Activated naive CD8-positive, alpha-beta T cell treated with anti-CD3 and anti-CD28 coated beads for 36 hours (primary cell): Measurements from ENCODE around the gene ACSS2. TPM values are rescaled to one million over a fixed set of nuclear protein-coding genes. Genes with fewer than 3 reads are reported as not detected.
"Not testable (repeated sequence)": the region's sequence is repeated elsewhere in the genome, so short reads cannot be mapped to it uniquely, and the experiment has no call there.

ENCODE experiments used
- DNase-seq: peaks from one replicate; pipeline ENCODE4 v3.0.0; 2021
- H3K27ac Mint-ChIP-seq: one replicate; pipeline ENCODE4 v1.8.0; 2022; ENCODE audit warnings: mild to moderate bottlenecking, moderate library complexity, mixed read lengths
- H3K27me3 Mint-ChIP-seq: one replicate; pipeline ENCODE4 v1.8.0; 2022; ENCODE audit warnings: mild to moderate bottlenecking, mixed read lengths
- H3K36me3 Mint-ChIP-seq: one replicate; pipeline ENCODE4 v1.8.0; 2021; ENCODE audit warnings: mild to moderate bottlenecking, mixed read lengths
- H3K4me1 Mint-ChIP-seq: one replicate; pipeline ENCODE4 v1.8.0; 2021; ENCODE audit warnings: mixed read lengths
- H3K4me3 Mint-ChIP-seq: one replicate; pipeline ENCODE4 v1.8.0; 2022; ENCODE audit warnings: mild to moderate bottlenecking, moderate library complexity, mixed read lengths
- H3K9me3 Mint-ChIP-seq: one replicate; pipeline ENCODE4 v1.8.0; 2022; ENCODE audit warnings: mixed read lengths
- total RNA-seq, 2 experiments: library from RNA; stranded (reverse); gene quantifications; one replicate each; pipeline ENCODE4 v1.2.3, GENCODE V29; 2021

Gene ACSS2
- total RNA-seq, 2 experiments from 2014 or later, result 8.7 to 11.0 TPM

DNA sequence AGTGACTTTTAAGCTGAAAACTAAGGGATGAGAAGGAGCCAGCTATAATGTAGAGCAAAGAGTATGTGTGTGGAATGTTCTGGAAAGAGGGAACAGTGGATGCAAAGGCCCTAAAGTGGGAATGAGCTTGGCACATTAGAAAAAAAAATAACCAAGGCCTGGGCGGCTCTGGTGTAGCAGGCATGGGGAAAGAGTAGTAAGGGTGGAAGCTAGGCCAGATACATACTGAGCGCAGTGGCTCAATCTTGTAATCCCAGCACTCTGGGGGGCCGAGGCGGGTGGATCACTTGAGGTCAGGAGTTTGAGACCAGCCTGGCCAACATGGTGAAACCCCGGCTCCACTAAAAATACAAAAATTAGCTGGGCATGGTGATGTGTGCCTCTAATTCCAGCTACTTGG is 12.2 kb upstream of the ACSS2 start:
- no peak overlapping the region for H3K4me3 Mint-ChIP-seq
- no peaks in the 10 kb centered on the region for H3K36me3 Mint-ChIP-seq
- H3K4me1 Mint-ChIP-seq, result no peaks in the 10 kb centered on the region
- no peaks in the 10 kb centered on the region for H3K27me3 Mint-ChIP-seq
- no peak overlapping the region for H3K27ac Mint-ChIP-seq
- DNase-seq, result no peak
- H3K9me3 Mint-ChIP-seq, result no peaks in the 10 kb centered on the region

- Mint-ChIP-seq H3K36me3 (peaks cover 3% of the 10 kb centered on the region), H3K27me3 (no peaks in the 10 kb centered on the region), H3K9me3 (no peaks in the 10 kb centered on the region), H3K27ac (no peak overlapping the region), H3K4me1 (peaks cover 48% of the 10 kb centered on the region), H3K4me3 (peak overlapping the region; percentile 76)
- DNase-seq, result no peak
These were observed 5.0 kb upstream of the ACSS2 start for GRCh38 chr20:34871320-34871926.

GRCh38 chr20:34871966-34872621 is 4.3 kb upstream of the ACSS2 start:
- Mint-ChIP-seq H3K4me1 (peaks cover 50% of the 10 kb centered on the region), H3K27ac (peak overlapping the region; percentile 32), H3K9me3 (no peaks in the 10 kb centered on the region), H3K27me3 (no peaks in the 10 kb centered on the region), H3K4me3 (peak overlapping the region; percentile 76), H3K36me3 (peaks cover 5% of the 10 kb centered on the region)
- no peak for DNase-seq

DNA sequence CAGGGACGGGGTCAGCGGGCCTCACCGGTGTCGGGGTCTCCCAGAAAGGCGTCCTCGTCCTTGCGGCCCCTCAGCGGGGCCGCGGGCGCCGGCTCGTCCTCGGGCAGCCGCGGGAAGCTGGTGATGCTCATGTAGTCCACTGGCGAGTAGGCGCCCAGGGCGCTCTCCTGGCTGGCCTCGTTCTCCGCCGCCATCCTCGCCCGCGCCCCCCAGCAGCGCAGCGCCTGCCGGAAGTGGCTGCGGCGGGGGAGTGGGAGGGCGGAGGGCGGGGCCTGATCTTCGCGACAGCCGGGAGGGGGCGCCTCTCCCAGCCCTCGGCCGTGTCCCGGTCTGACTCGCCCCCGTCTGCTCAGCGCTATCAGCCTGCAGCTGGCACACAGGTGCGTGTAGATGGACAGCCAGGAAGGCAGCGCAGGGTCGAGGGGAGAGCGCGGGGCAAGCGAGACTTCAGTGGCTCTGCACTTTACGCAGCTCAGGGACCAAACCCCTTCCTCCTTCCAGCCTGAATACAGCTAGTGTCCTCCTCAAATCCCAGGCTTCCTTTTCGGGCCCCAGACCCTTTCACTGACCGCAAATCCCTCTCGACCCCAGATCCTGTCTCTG is 3.7 kb upstream of the ACSS2 start, which contains the start of gene GGT7:
TSS of gene GGT7 (minus strand) at position 235 of the 603 bp plus-strand sequence. CDS start at position 194, 41 bp downstream.
- no peaks in the 10 kb centered on the region for H3K9me3 Mint-ChIP-seq
- peak; percentile 91 for DNase-seq
- peaks cover 52% of the 10 kb centered on the region for H3K4me1 Mint-ChIP-seq
- H3K4me3 Mint-ChIP-seq, result peak within 1 kb of the TSS; percentile 76
- H3K27ac Mint-ChIP-seq, result peak within 1 kb of the TSS; percentile 52
- H3K27me3 Mint-ChIP-seq, result no peaks in the 10 kb centered on the region
- peaks cover 5% of the 10 kb centered on the region for H3K36me3 Mint-ChIP-seq

DNA sequence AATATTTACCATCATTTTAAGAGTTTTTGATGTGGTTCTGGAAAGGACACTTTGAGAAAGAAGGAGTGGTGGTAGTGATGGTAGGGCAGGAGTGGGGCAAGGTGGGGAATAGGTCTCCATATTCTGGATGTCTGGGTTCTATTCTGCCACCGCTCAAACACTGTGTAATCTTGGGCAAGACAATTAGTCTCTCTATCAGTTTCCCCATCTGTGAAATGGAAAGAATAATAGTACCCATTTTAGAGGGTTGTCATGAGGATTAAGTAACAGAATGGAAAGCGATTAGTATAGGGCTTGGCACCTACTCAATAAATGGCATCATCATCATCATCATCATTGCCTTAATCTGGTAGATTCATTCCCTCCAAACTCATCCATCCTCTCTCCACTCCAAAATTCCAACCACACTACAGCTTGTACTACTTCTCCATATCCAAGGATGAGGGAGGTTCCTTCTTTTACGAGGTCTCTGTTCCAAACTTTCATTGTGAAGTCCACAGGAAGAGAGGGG is 2.8 kb upstream of the ACSS2 start:
- Mint-ChIP-seq H3K27ac (peak overlapping the region; percentile 52), H3K27me3 (no peaks in the 10 kb centered on the region), H3K9me3 (no peaks in the 10 kb centered on the region), H3K36me3 (peaks cover 5% of the 10 kb centered on the region), H3K4me1 (peaks cover 52% of the 10 kb centered on the region), H3K4me3 (peak overlapping the region; percentile 76)
- DNase-seq, result no peak

GRCh38 chr20:34874094-34874654 is 2.2 kb upstream of the ACSS2 start:
- peak; percentile 51 for DNase-seq
- Mint-ChIP-seq H3K9me3 (no peaks in the 10 kb centered on the region), H3K27ac (no peak overlapping the region), H3K36me3 (peaks cover 5% of the 10 kb centered on the region), H3K4me1 (peaks cover 52% of the 10 kb centered on the region), H3K27me3 (no peaks in the 10 kb centered on the region), H3K4me3 (peak overlapping the region; percentile 60)

DNA sequence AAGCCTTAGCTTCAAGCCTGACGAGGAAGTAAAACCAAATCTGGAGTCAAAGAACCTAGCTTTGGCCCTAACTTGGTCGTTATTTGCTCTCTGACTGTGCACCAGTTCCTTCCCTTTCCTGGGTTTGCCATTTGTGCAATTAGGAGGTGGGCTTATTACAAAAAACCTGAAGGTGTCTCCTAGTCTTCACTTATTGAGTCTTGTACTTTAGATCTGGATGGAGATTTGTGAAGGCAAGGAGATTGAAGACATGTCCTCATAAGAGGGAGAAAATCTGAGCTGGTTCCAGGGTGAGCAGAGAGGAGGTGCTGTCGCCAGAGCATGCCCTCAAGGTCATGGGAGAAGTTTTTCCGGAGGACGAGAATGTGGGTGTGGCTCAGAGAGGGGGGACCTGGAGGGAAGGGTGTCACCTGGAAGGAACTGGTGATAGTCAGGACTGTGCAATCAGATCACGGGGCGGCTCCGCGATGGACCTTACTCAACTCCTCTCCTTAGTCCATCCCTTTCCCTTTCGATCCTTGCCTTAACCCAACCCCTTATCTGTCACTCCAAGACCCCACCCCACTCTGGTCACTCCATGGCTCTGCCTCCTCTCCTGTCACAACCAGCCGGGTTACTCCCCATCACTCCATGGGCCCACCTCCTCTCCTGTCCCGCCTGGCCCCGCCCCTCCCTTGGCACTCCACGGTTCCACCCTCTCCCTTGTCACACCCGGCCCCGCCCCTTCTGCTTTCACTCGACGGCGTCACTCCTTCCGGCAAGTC is 588 bp upstream of the ACSS2 start:
- H3K27me3 Mint-ChIP-seq, result no peaks in the 10 kb centered on the region
- peak overlapping the region; percentile 87 for H3K4me3 Mint-ChIP-seq
- H3K4me1 Mint-ChIP-seq, result peaks cover 49% of the 10 kb centered on the region
- DNase-seq, result no peak
- peak overlapping the region; percentile 71 for H3K27ac Mint-ChIP-seq
- H3K36me3 Mint-ChIP-seq, result peaks cover 4% of the 10 kb centered on the region
- no peaks in the 10 kb centered on the region for H3K9me3 Mint-ChIP-seq

GRCh38 chr20:34880215-34880850 is 3.9 kb downstream of the ACSS2 start:
- no peak for DNase-seq
- Mint-ChIP-seq H3K9me3 (no peaks in the 10 kb centered on the region), H3K27ac (no peak overlapping the region), H3K4me3 (no peak overlapping the region), H3K27me3 (no peaks in the 10 kb centered on the region), H3K36me3 (peaks cover 6% of the 10 kb centered on the region), H3K4me1 (peaks cover 21% of the 10 kb centered on the region)

DNA sequence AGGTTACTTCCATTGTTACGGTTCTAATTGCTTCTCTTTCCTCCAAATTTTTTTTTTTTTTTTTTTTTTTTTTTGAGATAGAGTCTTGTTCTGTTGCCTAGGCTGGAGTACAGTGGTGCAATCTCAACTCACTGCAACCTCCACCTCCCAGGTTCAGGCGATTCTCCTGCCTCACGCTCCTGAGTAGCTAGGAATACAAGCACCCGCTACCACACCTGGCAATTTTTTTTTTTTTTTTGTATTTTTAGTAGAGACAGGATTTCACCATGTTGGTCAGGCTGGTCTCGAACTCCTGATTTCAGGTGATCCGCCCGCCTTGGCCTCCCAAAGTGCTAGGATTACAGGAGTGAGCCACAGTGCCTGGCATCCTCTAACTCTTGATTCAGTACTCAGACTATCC is 4.6 kb downstream of the ACSS2 start:
- not testable (repeated sequence) for H3K27ac Mint-ChIP-seq, H3K9me3 Mint-ChIP-seq, H3K36me3 Mint-ChIP-seq, H3K4me3 Mint-ChIP-seq, H3K27me3 Mint-ChIP-seq, DNase-seq
- peaks cover 15% of the 10 kb centered on the region for H3K4me1 Mint-ChIP-seq

DNA sequence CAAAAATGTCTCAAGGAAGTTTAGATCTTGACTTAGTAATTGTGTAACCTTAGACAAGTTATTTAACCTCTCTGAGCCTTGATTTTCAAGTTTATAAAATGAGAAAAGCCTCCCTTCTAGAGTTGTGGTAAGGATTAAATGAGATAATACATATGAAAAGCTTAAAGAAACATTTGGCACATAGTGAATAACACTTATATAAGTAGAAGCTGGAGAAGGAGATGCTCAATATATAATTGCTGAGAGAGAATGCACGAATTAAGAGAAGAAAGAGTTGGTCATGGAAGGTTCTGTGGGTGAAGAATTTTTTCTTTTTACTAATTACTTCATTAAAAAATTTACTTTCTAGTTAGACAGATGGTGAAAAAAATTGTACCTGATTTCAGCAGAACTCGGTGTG is 5.3 kb downstream of the ACSS2 start:
- Mint-ChIP-seq H3K27me3 (no peaks in the 10 kb centered on the region), H3K27ac (no peak overlapping the region), H3K4me1 (peaks cover 13% of the 10 kb centered on the region), H3K4me3 (no peak overlapping the region), H3K36me3 (peaks cover 6% of the 10 kb centered on the region), H3K9me3 (no peaks in the 10 kb centered on the region)
- DNase-seq, result no peak

- no peak overlapping the region for H3K4me3 Mint-ChIP-seq
- H3K4me1 Mint-ChIP-seq, result peaks cover 8% of the 10 kb centered on the region
- H3K27ac Mint-ChIP-seq, result peak overlapping the region; percentile 66
- peaks cover 4% of the 10 kb centered on the region for H3K36me3 Mint-ChIP-seq
- H3K27me3 Mint-ChIP-seq, result no peaks in the 10 kb centered on the region
- no peak for DNase-seq
- H3K9me3 Mint-ChIP-seq, result no peaks in the 10 kb centered on the region
These were observed 6.8 kb downstream of the ACSS2 start for GRCh38 chr20:34883087-34883688.

DNA sequence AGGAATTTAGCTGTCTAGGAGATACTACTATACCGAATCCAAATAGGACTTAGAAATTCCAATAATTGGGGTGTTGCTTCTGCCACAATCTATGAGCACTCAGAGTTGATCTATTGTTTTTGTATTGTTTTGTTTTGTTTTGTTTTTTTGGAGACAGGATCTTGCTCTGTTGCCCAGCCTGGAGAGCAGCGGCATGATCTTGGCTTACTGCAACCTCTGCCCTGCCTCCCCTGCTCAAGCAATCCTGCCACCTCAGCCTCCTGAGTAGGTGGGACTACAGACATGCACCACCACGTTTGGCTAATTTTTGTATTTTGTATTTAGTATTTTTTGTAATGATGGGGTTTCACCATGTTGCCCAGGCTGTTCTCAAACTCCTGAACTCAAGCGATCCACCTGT is 7.4 kb downstream of the ACSS2 start:
- no peak for DNase-seq
- Mint-ChIP-seq H3K36me3 (peaks cover 6% of the 10 kb centered on the region), H3K4me3 (no peak overlapping the region), H3K9me3 (no peaks in the 10 kb centered on the region), H3K4me1 (peaks cover 8% of the 10 kb centered on the region), H3K27ac (no peak overlapping the region), H3K27me3 (no peaks in the 10 kb centered on the region)

- H3K27me3 Mint-ChIP-seq, result no peaks in the 10 kb centered on the region
- peaks cover 8% of the 10 kb centered on the region for H3K4me1 Mint-ChIP-seq
- no peak for DNase-seq
- no peaks in the 10 kb centered on the region for H3K9me3 Mint-ChIP-seq
- no peak overlapping the region for H3K27ac Mint-ChIP-seq
- no peak overlapping the region for H3K4me3 Mint-ChIP-seq
- H3K36me3 Mint-ChIP-seq, result peaks cover 6% of the 10 kb centered on the region
These were observed 7.8 kb downstream of the ACSS2 start for GRCh38 chr20:34884260-34884659.

GRCh38 chr20:34886122-34886521 is 9.7 kb downstream of the ACSS2 start:
- H3K4me1 Mint-ChIP-seq, result peaks cover 18% of the 10 kb centered on the region
- no peak overlapping the region for H3K27ac Mint-ChIP-seq
- no peak for DNase-seq
- no peak overlapping the region for H3K4me3 Mint-ChIP-seq
- H3K9me3 Mint-ChIP-seq, result no peaks in the 10 kb centered on the region
- H3K27me3 Mint-ChIP-seq, result no peaks in the 10 kb centered on the region
- H3K36me3 Mint-ChIP-seq, result peaks cover 6% of the 10 kb centered on the region
